Memory B cell (primary cell): ENCODE results near the gene ACAA2.
"Not testable (repeated sequence)": the region's sequence is repeated elsewhere in the genome, so short reads cannot be mapped to it uniquely, and the experiment has no call there.

ENCODE experiments used
- ATAC-seq: fragments of 150-1000 bp; cut with Tn5 transposase; 2 replicates; pipeline ENCODE4 v1.10.0; 2021; ENCODE audit warnings: low read depth, mild to moderate bottlenecking, moderate library complexity
- DNase-seq, 2 donors: peaks; one replicate each; pipeline ENCODE4 v3.0.0; 2022; ENCODE audit warnings: low spot score in 2 of 2
- H3K27ac Mint-ChIP-seq: one replicate; pipeline ENCODE4 v1.8.0; 2022; ENCODE audit warnings: mild to moderate bottlenecking, moderate library complexity, mixed read lengths
- H3K27me3 Mint-ChIP-seq: one replicate; pipeline ENCODE4 v1.8.0; 2022; ENCODE audit warnings: mixed read lengths
- H3K36me3 Mint-ChIP-seq: one replicate; pipeline ENCODE4 v1.8.0; 2022; ENCODE audit warnings: mild to moderate bottlenecking, mixed read lengths
- H3K4me1 Mint-ChIP-seq: one replicate; pipeline ENCODE4 v1.8.0; 2022; ENCODE audit warnings: mixed read lengths
- H3K4me3 Mint-ChIP-seq: one replicate; pipeline ENCODE4 v1.8.0; 2022; ENCODE audit warnings: mild to moderate bottlenecking, moderate library complexity, mixed read lengths
- H3K9me3 Mint-ChIP-seq: one replicate; pipeline ENCODE4 v1.8.0; 2022; ENCODE audit warnings: mixed read lengths

ACAA2 gene

DNA sequence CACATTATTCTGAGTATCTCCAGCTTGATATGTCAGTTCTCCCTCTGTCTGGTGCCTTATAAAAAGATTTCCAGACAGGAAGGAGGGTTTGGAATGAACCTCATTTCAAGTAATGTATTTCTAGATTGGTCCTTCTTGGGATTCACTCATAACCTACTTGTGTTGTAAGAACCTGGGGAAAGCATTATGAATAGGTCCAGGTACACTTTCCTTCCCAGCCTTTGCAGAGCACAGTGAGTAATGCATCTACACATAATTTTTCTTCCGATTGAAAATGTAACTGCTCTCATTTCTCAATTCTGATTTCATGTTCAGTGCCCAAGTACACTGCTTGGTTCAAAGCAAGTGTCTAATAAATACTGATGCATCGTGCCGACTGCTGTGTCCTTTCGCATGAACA, 25.0 kb upstream of the ACAA2 start:
- Mint-ChIP-seq H3K4me3 (no peak overlapping the region), H3K27me3 (peaks cover 2% of the 10 kb centered on the region), H3K27ac (no peak overlapping the region), H3K36me3 (no peaks in the 10 kb centered on the region), H3K4me1 (no peaks in the 10 kb centered on the region), H3K9me3 (no peaks in the 10 kb centered on the region)
- no peak for DNase-seq
- ATAC-seq, result no peak

DNA sequence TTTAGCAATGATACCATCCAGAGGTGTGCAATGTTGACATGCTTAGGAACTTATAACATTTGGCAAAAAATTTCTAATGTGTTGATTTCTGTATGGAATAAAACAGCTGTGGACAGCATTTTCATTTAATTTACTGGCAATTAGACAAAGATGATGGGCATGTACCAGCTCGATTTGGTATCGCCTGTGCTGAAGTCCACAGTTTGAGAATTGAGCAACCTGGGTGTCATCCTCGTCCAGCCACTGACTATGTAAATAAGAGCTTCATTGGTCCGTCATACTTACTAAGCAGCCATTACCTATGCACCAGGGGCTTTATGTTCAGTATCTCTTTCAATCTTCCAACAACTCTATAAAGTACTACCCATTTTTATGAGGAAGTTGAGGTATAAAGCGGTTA, 24.6 kb upstream of the ACAA2 start:
- no peaks in the 10 kb centered on the region for H3K36me3 Mint-ChIP-seq
- no peak overlapping the region for H3K4me3 Mint-ChIP-seq
- H3K4me1 Mint-ChIP-seq, result no peaks in the 10 kb centered on the region
- no peaks in the 10 kb centered on the region for H3K27me3 Mint-ChIP-seq
- no peaks in the 10 kb centered on the region for H3K9me3 Mint-ChIP-seq
- H3K27ac Mint-ChIP-seq, result no peak overlapping the region
- DNase-seq, result no peak
- no peak for ATAC-seq

DNA sequence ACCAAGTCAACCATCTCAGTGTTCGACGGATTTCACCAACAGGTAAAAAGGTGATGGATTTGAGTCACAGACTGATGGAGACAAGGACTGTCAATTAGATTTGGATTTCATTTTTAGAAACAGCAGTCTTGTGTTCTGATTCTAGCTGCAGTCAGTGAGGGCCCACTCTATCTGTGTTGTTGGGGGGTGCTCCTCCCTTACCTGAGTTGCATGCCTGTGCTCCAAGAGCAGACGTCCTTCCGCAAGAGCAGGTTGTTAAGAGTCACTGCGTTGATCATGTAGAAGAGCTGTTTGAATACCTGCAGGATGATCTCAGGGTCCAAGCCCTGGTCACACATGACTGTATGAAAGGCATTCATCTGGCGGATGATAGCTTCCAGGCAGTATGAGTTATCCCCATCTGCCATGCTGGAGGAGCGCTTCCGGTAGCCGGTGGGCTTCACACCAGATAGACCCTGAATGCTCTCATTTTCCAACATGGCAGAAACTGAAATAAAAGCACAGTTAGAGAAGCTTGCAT, 24.0 kb upstream of the ACAA2 start:
- not testable (repeated sequence) for H3K27me3 Mint-ChIP-seq, H3K36me3 Mint-ChIP-seq, H3K4me3 Mint-ChIP-seq, H3K4me1 Mint-ChIP-seq, DNase-seq, H3K9me3 Mint-ChIP-seq, ATAC-seq, H3K27ac Mint-ChIP-seq

DNA sequence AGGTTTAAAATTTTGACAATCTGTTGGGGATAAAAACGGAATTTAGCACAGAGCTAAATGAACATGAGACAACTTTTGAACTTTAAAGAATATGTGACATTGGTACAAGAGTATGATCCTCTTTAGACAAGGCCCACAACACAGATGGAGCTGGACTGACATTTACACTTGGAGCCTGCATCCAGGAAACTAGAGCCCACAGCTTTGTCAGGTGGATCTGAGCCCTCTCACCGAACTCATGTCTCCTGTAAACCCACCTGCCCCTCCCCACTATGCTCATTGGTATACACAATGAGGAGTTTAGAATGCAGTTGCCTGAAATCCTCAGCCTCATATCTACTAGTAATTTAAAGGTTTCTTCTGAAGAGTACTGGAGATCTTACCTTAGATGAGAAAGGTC, 22.1 kb upstream of the ACAA2 start:
- DNase-seq (no peak), ATAC-seq (no peak)
- Mint-ChIP-seq H3K27me3 (no peaks in the 10 kb centered on the region), H3K4me3 (no peak overlapping the region), H3K27ac (no peak overlapping the region), H3K9me3 (no peaks in the 10 kb centered on the region), H3K4me1 (no peaks in the 10 kb centered on the region), H3K36me3 (peaks cover 2% of the 10 kb centered on the region)

DNA sequence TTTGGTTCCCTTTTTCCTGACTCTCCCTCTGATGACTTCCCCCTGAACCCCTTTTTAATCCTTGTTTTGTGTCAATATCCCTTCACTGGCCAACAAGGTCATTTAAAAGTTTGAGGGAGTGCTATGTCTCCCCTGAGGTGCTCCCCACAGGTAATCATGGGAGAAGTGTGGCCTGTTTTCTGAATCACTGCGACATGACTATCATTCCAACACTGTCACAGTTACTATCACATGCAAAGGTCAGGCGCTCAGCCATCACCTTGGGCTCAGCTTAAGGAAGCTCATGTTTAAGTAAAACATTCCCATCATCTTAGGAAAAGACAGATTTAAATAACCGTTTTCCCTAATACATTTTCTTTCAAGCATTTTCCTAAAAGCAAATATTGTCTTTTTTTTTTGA, 20.9 kb upstream of the ACAA2 start:
- no peaks in the 10 kb centered on the region for H3K4me1 Mint-ChIP-seq
- H3K27ac Mint-ChIP-seq, result no peak overlapping the region
- H3K36me3 Mint-ChIP-seq, result peaks cover 2% of the 10 kb centered on the region
- DNase-seq (no peak), ATAC-seq (no peak)
- H3K27me3 Mint-ChIP-seq, result no peaks in the 10 kb centered on the region
- no peak overlapping the region for H3K4me3 Mint-ChIP-seq
- peaks cover 1% of the 10 kb centered on the region for H3K9me3 Mint-ChIP-seq

DNA sequence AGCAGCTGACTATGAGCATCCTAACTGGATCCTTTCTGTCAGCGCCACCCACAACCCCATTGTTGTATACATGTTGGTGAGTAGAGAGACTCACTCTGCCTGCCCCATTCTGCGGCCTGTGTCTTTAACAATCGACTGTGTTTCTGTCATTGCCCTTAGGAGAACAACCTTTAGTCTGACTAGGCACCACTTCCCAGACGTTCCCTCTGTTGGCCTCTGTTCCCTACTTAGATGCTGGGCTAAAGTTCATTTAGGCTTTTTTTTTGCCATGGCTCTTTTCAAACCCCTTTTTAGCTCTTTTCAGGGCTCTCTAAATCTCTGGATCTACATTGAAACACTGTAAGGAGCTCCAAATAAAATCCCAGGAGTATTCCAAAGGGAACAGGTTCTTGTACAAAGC, 20.5 kb upstream of the ACAA2 start:
- Mint-ChIP-seq H3K4me3 (no peak overlapping the region), H3K4me1 (no peaks in the 10 kb centered on the region), H3K36me3 (peaks cover 2% of the 10 kb centered on the region), H3K9me3 (peaks cover 1% of the 10 kb centered on the region), H3K27ac (no peak overlapping the region), H3K27me3 (no peaks in the 10 kb centered on the region)
- DNase-seq (no peak), ATAC-seq (no peak)

DNA sequence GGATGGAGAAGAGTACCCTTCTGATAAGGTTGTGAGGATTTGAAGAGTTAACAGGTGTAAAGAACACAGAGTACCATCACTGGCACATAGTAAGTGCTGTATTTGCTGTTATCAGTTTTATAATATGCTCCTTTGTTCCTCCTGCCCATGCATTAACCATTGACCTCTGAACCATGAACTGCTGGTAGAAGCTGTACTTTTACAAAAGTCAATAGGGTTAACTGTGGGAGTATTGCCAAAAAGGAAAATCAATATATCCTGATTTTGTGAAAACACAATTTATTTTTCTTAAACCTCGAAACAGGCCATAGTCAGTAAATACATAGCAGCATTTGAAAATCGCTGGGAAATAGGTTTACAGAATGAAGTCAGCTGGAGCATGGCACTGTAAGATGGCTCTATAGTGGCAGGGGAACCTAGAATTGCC, 18.9 kb upstream of the ACAA2 start:
- Mint-ChIP-seq H3K4me3 (no peak overlapping the region), H3K9me3 (peaks cover 6% of the 10 kb centered on the region), H3K36me3 (peaks cover 2% of the 10 kb centered on the region), H3K27ac (no peak overlapping the region), H3K27me3 (no peaks in the 10 kb centered on the region), H3K4me1 (no peaks in the 10 kb centered on the region)
- DNase-seq, result no peak
- ATAC-seq, result no peak

DNA sequence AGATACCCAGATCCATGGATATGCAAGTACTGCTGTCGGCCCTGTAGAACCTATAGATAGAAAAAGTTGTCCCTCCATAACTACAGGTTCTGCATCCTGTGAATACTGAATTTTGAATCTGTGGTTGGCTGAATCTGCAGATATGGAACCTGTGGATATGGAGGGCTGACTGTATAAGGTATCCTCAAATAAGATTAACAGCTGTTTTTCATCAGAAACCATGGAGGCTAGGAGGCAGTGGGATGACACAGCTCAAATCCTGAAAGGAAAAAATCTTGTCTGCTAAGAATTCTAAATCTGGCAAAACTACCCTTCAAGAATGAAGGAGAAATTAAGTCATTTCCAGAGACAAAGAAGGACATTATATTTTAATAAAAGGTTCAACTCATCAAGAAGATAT, 14.7 kb upstream of the ACAA2 start:
- Mint-ChIP-seq H3K27ac (no peak overlapping the region), H3K4me1 (no peaks in the 10 kb centered on the region), H3K27me3 (no peaks in the 10 kb centered on the region), H3K4me3 (no peak overlapping the region), H3K36me3 (peaks cover 6% of the 10 kb centered on the region), H3K9me3 (peaks cover 6% of the 10 kb centered on the region)
- ATAC-seq, result no peak
- no peak for DNase-seq

DNA sequence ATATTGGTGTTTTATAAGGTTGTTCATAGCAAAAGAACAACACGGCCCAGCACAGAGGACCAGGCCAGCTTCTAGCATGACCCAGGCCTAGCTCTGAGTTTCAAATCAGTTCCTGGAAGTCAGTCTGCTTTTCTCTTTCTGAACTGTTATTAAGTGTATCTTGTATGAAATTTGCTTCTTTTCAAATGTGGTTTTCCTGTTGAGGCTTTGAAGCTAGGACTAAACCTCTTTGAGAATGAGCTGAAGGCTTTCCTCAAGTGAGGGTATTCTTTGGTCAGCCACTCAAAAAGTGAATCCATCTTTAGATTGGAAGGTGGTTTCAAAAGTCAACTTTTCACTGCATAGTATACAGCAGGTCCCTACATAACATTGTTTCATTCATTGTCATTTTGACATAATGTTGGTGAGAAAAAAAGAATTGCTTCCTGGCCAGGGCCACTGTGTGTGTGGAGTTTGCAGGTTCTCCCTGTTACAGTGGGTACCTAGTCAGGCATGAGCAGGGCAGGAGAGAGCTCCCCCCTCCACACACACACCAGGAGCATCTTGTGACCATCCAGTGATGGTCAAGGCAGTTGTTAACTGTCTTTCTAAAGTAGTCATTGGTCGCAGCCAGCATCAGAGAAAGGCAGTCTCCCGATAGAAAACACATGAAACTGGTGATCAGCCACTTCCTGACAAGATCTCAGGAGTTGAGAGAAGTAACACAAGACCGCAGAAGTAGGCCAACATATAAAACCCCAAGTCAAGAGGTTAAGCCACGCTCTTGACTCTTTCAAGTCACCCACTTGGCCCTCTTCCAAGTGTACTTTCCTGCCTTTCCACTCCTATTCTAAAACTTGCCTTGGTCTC, 6.7 kb upstream of the ACAA2 start:
- Mint-ChIP-seq H3K4me3 (no peak overlapping the region), H3K4me1 (peaks cover 12% of the 10 kb centered on the region), H3K27ac (no peak overlapping the region), H3K36me3 (peaks cover 6% of the 10 kb centered on the region), H3K9me3 (no peaks in the 10 kb centered on the region), H3K27me3 (no peaks in the 10 kb centered on the region)
- DNase-seq, result no peak
- no peak for ATAC-seq

DNA sequence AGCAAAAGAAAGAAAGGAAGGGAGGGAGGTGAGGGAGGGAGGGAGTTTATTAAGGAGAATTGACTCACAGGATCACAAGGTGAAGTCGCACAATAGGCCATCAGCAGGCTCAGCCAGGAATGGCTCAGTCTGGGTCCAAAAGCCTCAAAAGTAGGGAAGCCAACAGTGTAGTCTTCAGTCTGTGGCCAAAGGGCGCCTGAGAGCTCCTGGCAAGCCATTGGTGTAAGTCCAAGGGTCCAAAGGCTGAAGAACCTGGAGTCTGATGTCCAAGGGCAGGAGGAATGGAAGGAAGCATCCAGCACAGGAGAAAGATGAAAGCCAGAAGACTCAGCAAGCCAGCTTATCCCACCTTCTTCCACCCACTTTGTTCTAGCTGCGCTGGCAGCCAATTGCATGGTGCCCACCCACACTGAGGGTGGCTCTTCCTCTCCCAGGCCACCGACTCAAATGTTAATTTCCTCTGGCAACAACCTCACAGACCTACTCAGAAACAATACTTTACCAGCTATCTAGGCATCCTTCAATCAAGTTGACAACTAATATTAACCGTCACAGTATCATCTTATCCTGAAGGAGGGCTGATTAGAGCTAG, 5.8 kb upstream of the ACAA2 start:
- Mint-ChIP-seq H3K27me3 (no peaks in the 10 kb centered on the region), H3K9me3 (no peaks in the 10 kb centered on the region), H3K4me1 (peaks cover 15% of the 10 kb centered on the region), H3K27ac (no peak overlapping the region), H3K4me3 (no peak overlapping the region), H3K36me3 (peaks cover 2% of the 10 kb centered on the region)
- DNase-seq, result no peak
- ATAC-seq, result no peak

DNA sequence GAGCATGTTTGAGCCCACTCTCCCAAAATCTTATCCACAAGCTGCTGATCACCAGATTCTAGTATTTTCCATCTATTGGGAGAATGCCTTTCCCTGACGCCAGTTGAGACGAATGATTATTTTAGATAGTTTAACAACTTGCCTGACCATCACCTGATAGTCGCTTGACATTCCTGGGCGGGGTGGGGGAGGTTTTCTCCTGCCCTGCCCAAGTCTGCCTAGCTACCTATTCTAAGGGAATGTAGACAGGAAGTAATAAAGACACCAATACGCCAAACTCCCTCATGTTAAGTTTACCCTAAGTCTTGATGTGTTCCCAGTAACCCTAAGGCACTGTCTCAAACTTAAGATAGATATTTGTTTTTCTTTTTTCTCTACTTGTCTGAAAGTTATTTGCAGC, 4.6 kb upstream of the ACAA2 start:
- Mint-ChIP-seq H3K27me3 (no peaks in the 10 kb centered on the region), H3K36me3 (peaks cover 2% of the 10 kb centered on the region), H3K27ac (no peak overlapping the region), H3K4me1 (peaks cover 19% of the 10 kb centered on the region), H3K9me3 (no peaks in the 10 kb centered on the region), H3K4me3 (no peak overlapping the region)
- ATAC-seq, result no peak
- no peak for DNase-seq

DNA sequence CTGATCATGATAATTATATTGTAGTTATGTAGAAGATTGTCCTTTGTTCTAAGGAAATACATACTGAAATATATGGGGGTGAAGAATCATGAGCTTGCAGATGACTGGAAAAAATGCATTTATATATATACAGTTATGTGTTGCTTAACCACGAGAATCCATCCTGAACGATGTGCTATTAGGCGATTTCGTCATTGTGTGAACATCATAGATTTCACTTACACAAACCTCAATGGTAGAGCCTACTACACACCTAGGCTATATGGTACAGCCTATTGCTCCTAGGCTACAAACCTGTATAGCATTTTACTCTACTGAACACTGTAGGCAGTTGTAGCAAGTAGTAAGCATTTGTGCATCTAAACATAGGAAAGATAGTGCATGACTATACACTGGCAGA, 2.6 kb upstream of the ACAA2 start:
- ATAC-seq, result no peak
- DNase-seq, result no peak
- no peak overlapping the region for H3K4me3 Mint-ChIP-seq
- peaks cover 27% of the 10 kb centered on the region for H3K4me1 Mint-ChIP-seq
- no peak overlapping the region for H3K27ac Mint-ChIP-seq
- peaks cover 2% of the 10 kb centered on the region for H3K36me3 Mint-ChIP-seq
- no peaks in the 10 kb centered on the region for H3K9me3 Mint-ChIP-seq
- H3K27me3 Mint-ChIP-seq, result no peaks in the 10 kb centered on the region

DNA sequence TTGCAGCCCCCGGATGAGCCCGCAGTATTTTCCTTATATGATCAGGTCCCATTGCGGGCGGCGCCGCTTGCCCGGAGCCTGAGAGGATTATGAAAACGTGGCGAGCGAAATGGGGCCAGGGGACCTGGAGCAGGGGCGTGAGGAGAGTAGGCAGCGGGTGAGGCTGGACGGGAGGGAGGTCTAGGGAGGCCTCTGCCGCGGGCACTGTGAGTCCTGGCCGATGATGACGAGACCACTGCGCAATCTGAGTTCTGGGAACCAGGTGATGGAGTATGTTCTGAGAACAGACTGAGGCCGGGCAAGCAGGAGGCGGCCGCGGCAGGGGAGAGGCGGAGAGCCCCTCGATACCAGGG, 790 bp upstream of the ACAA2 start:
- Mint-ChIP-seq H3K4me3 (peak overlapping the region; percentile 95), H3K4me1 (peaks cover 17% of the 10 kb centered on the region), H3K9me3 (peaks cover 4% of the 10 kb centered on the region), H3K27me3 (no peaks in the 10 kb centered on the region), H3K27ac (peak overlapping the region; percentile 87), H3K36me3 (peaks cover 8% of the 10 kb centered on the region)
- DNase-seq, result no peak
- ATAC-seq, result peak; percentile 22

DNA sequence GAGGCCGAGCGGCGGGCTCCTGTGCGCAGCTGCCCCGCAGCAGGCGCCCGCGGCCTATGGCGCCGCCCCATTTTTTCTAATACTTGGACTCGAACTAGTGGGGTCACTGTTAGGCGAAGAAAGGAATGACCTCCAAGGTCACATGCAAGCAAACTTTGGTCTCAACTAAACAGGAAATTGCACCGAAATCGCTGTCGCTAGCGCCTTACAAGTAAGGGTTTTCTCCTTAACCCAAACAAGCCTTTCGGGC, 339 bp downstream of the ACAA2 start:
- Mint-ChIP-seq H3K36me3 (peaks cover 12% of the 10 kb centered on the region), H3K27me3 (no peaks in the 10 kb centered on the region), H3K4me1 (peaks cover 15% of the 10 kb centered on the region), H3K9me3 (peaks cover 8% of the 10 kb centered on the region), H3K4me3 (peak overlapping the region; percentile 95), H3K27ac (peak overlapping the region; percentile 87)
- DNase-seq (peak in 1 of 2 donors; percentile 16), ATAC-seq (no peak)
